Natural killer cell (primary cell): ENCODE data around the gene LGALS3BP. TPM values are rescaled to one million over a fixed set of nuclear protein-coding genes. Genes with fewer than 3 reads are reported as not detected.

Experiments used
- ATAC-seq, 3 donors: fragments of 150-1000 bp in 2 of 3; fragments of 200-7000 bp in 1 of 3; cut with Tn5 transposase; 1 replicate in 1 of 3; 2 replicates in 2 of 3; pipeline ENCODE4 v1.10.0; 2021; ENCODE audit warnings: mild to moderate bottlenecking in 2 of 3, moderate library complexity in 2 of 3
- DNase-seq, 2 donors: peaks; one replicate each; pipeline versions ENCODE4 v3.0.0 to v3.0.0-alpha.2; 2013 to 2021; ENCODE audit warnings: mixed read lengths in 1 of 2
- H3K27ac ChIP-seq: one replicate; pipeline ENCODE4 v1.5.1; 2013; ENCODE audit warnings: mild to moderate bottlenecking, low read length
- H3K27me3 ChIP-seq: one replicate; pipeline ENCODE4 v1.6.1; 2013; ENCODE audit warnings: low read length; ENCODE audit not compliant: control insufficient read depth, insufficient read depth
- H3K36me3 ChIP-seq: one replicate; pipeline ENCODE4 v1.6.1; 2013; ENCODE audit warnings: low read length; ENCODE audit not compliant: control insufficient read depth, insufficient read depth
- H3K4me1 ChIP-seq: one replicate; pipeline ENCODE4 v1.6.1; 2013; ENCODE audit warnings: low read length; ENCODE audit not compliant: control insufficient read depth, insufficient read depth
- H3K4me3 ChIP-seq: one replicate; pipeline ENCODE4 v1.5.1; 2013; ENCODE audit warnings: low read length
- H3K9me3 ChIP-seq: one replicate; pipeline ENCODE4 v1.6.1; 2013; ENCODE audit warnings: low read length; ENCODE audit not compliant: control insufficient read depth, insufficient read depth
- H3K27ac Mint-ChIP-seq, 2 donors: one replicate each; pipeline ENCODE4 v1.8.0; 2022; ENCODE audit warnings: mild to moderate bottlenecking in 2 of 2, mixed read lengths in 2 of 2, moderate library complexity in 1 of 2
- H3K27me3 Mint-ChIP-seq, 2 donors: one replicate each; pipeline ENCODE4 v1.8.0; 2022; ENCODE audit warnings: low read depth in 2 of 2, mixed read lengths in 2 of 2
- H3K36me3 Mint-ChIP-seq: one replicate; pipeline ENCODE4 v1.8.0; 2022; ENCODE audit warnings: mixed read lengths
- H3K4me1 Mint-ChIP-seq, 2 donors: one replicate each; pipeline ENCODE4 v1.8.0; 2022; ENCODE audit warnings: mixed read lengths in 2 of 2
- H3K4me3 Mint-ChIP-seq: one replicate; pipeline ENCODE4 v1.8.0; 2022; ENCODE audit warnings: mild to moderate bottlenecking, moderate library complexity, mixed read lengths
- H3K9me3 Mint-ChIP-seq, 2 donors: one replicate each; pipeline ENCODE4 v1.8.0; 2022; ENCODE audit warnings: mixed read lengths in 2 of 2
- CTCF ChIP-seq: fragments of 200-600 bp; IDR thresholded peaks from one replicate; pipeline ENCODE4 v1.8.0; 2022; ENCODE audit warnings: antibody characterized with exemption
- WGBS: methylation state at CpG from one replicate; pipeline ENCODE4 v1.1.7; 2013; ENCODE audit warnings: missing lambda C conversion rate; ENCODE audit not compliant: insufficient coverage; 5-methylcytosine and 5-hydroxymethylcytosine counted together
- intact Hi-C: fragments of 100-400 bp; cut with micrococcal nuclease; formaldehyde crosslinking; loops from one replicate; pipeline ENCODE4 v1.14.2; 2022
- total RNA-seq, 4 donors: library from RNA; stranded (reverse); fragments of 120-200 nt in 1 of 4; gene quantifications; one replicate each; pipeline versions ENCODE4 v1.2.3 to v1.2.4, GENCODE V29; 2013 to 2022

LGALS3BP gene
- total RNA-seq, 3 donors from 2014 or later (not counting 1 experiment from before 2014, with no cell fraction given) = 4.2 to 8.8 (median 4.2) TPM

GRCh38 chr17:78956254-78956653 is 23.5 kb downstream of the LGALS3BP start:
- no peaks in the 10 kb centered on the region for H3K4me1 Mint-ChIP-seq
- intact Hi-C loops = no loop called here
- Histone ChIP-seq H3K27ac (no peak overlapping the region), H3K9me3 (no peaks in the 10 kb centered on the region), H3K4me1 (no peaks in the 10 kb centered on the region), H3K4me3 (no peak overlapping the region), H3K36me3 (no peaks in the 10 kb centered on the region), H3K27me3 (no peaks in the 10 kb centered on the region)
- 82% methylated on average over 9 of the region's 11 CpGs for whole genome bisulfite sequencing
- no peaks in the 10 kb centered on the region for H3K9me3 Mint-ChIP-seq
- DNase-seq (no peak), ATAC-seq (no peak)
- H3K4me3 Mint-ChIP-seq = no peak overlapping the region
- H3K36me3 Mint-ChIP-seq = no peaks in the 10 kb centered on the region
- no peaks in the 10 kb centered on the region for H3K27me3 Mint-ChIP-seq
- no peak overlapping the region for H3K27ac Mint-ChIP-seq
- TF ChIP-seq CTCF = no peak

GRCh38 chr17:78954684-78955083 is 25.0 kb downstream of the LGALS3BP start:
- Mint-ChIP-seq H3K4me1 (no peaks in the 10 kb centered on the region), H3K4me3 (no peak overlapping the region), H3K27ac (no peak overlapping the region), H3K27me3 (no peaks in the 10 kb centered on the region), H3K9me3 (no peaks in the 10 kb centered on the region), H3K36me3 (no peaks in the 10 kb centered on the region)
- H3K36me3 ChIP-seq = no peaks in the 10 kb centered on the region
- no peak for TF ChIP-seq CTCF
- no peak overlapping the region for H3K4me3 ChIP-seq
- 88% methylated on average over 14 of the region's 14 CpGs for WGBS
- DNase-seq (no peak), ATAC-seq (no peak)
- H3K9me3 ChIP-seq = peaks cover 6% of the 10 kb centered on the region
- H3K4me1 ChIP-seq = no peaks in the 10 kb centered on the region
- intact Hi-C loops = no loop called here
- H3K27me3 ChIP-seq = no peaks in the 10 kb centered on the region
- H3K27ac ChIP-seq = no peak overlapping the region

GRCh38 chr17:78953356-78954350 is 26.1 kb downstream of the LGALS3BP start:
- intact Hi-C loops = no loop called here
- Mint-ChIP-seq H3K36me3 (no peaks in the 10 kb centered on the region), H3K9me3 (no peaks in the 10 kb centered on the region), H3K4me1 (no peaks in the 10 kb centered on the region), H3K4me3 (no peak overlapping the region), H3K27me3 (no peaks in the 10 kb centered on the region), H3K27ac (no peak overlapping the region)
- TF ChIP-seq CTCF = no peak
- H3K4me3 ChIP-seq = no peak overlapping the region
- H3K9me3 ChIP-seq = peaks cover 6% of the 10 kb centered on the region
- no peaks in the 10 kb centered on the region for H3K27me3 ChIP-seq
- DNase-seq = no peak
- H3K27ac ChIP-seq = no peak overlapping the region
- H3K36me3 ChIP-seq = no peaks in the 10 kb centered on the region
- no peaks in the 10 kb centered on the region for H3K4me1 ChIP-seq
- no peak for ATAC-seq
- WGBS = 84% methylated on average over 29 of the region's 29 CpGs
